SK-N-MC (cell line): ENCODE results near the gene SPSB3.

ENCODE experiments used
- DNase-seq: peaks from one replicate; pipeline ENCODE4 v3.0.0-alpha.2; 2011; ENCODE audit warnings: low read depth, low spot score
- H3K27ac ChIP-seq: fragments of 200-600 bp; sonication (generic); 2 replicates; pipeline ENCODE4 v1.5.1; 2016; ENCODE audit warnings: mixed run types
- H3K36me3 ChIP-seq: fragments of 200-600 bp; sonication (generic); 2 replicates; pipeline ENCODE4 v1.6.1; 2017; ENCODE audit warnings: antibody characterized with exemption, low read length, mixed read lengths; ENCODE audit not compliant: insufficient read depth
- H3K4me3 ChIP-seq: fragments of 200-600 bp; sonication (generic); 2 replicates; pipeline ENCODE4 v1.5.1; 2016
- H3K9ac ChIP-seq: fragments of 200-600 bp; sonication (generic); 2 replicates; pipeline ENCODE4 v1.8.0; 2017; ENCODE audit warnings: mixed run types, mixed read lengths; ENCODE audit not compliant: insufficient read length
- H3K9me3 ChIP-seq: fragments of 200-600 bp; sonication (generic); 2 replicates; pipeline ENCODE4 v1.6.1; 2017; ENCODE audit warnings: low read depth, mild to moderate bottlenecking, antibody characterized with exemption, low read length, moderate library complexity, mixed read lengths
- EZH2 ChIP-seq: fragments of 200-600 bp; sonication (generic); IDR thresholded peaks from one replicate; pipeline ENCODE4 v1.6.1; 2017; ENCODE audit warnings: antibody characterized with exemption
- FOXP2 ChIP-seq: optimal IDR thresholded peaks from 2 replicates; pipeline ENCODE3; 2011; ENCODE audit warnings: mild to moderate bottlenecking, moderate library complexity; ENCODE audit not compliant: insufficient read depth; ENCODE audit errors: extremely low read length, control extremely low read depth
- POLR2AphosphoS5 ChIP-seq: IDR thresholded peaks from 2 replicates; pipeline ENCODE4 v1.6.1; 2012; ENCODE audit warnings: mild to moderate bottlenecking, low read depth, low read length, borderline replicate concordance

SPSB3 gene

GRCh38 chr16:1751946-1752345, 30.4 kb downstream of the SPSB3 start:
- DNase-seq: no peak
- Histone ChIP-seq H3K9me3 (no peaks in the 10 kb centered on the region), H3K9ac (no peak overlapping the region), H3K27ac (no peak overlapping the region), H3K4me3 (no peak overlapping the region), H3K36me3 (no peaks in the 10 kb centered on the region; the same call in 1 of the 2 replicates)
- TF ChIP-seq EZH2 (no peak), POLR2AphosphoS5 (no peak), FOXP2 (no peak)

- Histone ChIP-seq H3K4me3 (no peak overlapping the region), H3K9me3 (no peaks in the 10 kb centered on the region), H3K36me3 (no peaks in the 10 kb centered on the region; the same call in 1 of the 2 replicates), H3K9ac (no peak overlapping the region), H3K27ac (no peak overlapping the region)
- no peak for DNase-seq
- TF ChIP-seq POLR2AphosphoS5: no peak
- no peak for TF ChIP-seq FOXP2
- no peak for TF ChIP-seq EZH2
Observed at GRCh38 chr16:1749152-1750117, 32.9 kb downstream of the SPSB3 start.

GRCh38 chr16:1747934-1748333, 34.4 kb downstream of the SPSB3 start:
- no peak overlapping the region for H3K9ac ChIP-seq
- no peak overlapping the region for H3K4me3 ChIP-seq
- H3K9me3 ChIP-seq: no peaks in the 10 kb centered on the region
- no peak for DNase-seq
- no peaks in the 10 kb centered on the region; the same call in 1 of the 2 replicates for H3K36me3 ChIP-seq
- H3K27ac ChIP-seq: no peak overlapping the region
- no peak for TF ChIP-seq EZH2
- no peak for TF ChIP-seq FOXP2

- no peak overlapping the region for H3K27ac ChIP-seq
- no peak overlapping the region for H3K9ac ChIP-seq
- DNase-seq: no peak
- no peak overlapping the region for H3K4me3 ChIP-seq
- no peaks in the 10 kb centered on the region; the same call in 1 of the 2 replicates for H3K36me3 ChIP-seq
- no peak for TF ChIP-seq POLR2AphosphoS5
- TF ChIP-seq FOXP2: no peak
- no peak for TF ChIP-seq EZH2
- no peaks in the 10 kb centered on the region for H3K9me3 ChIP-seq
Observed at GRCh38 chr16:1746693-1747195, 35.6 kb downstream of the SPSB3 start.

- Histone ChIP-seq H3K36me3 (no peaks in the 10 kb centered on the region; the same call in 1 of the 2 replicates), H3K4me3 (no peak overlapping the region), H3K9me3 (no peaks in the 10 kb centered on the region), H3K27ac (no peak overlapping the region), H3K9ac (no peak overlapping the region)
- TF ChIP-seq EZH2: no peak
- TF ChIP-seq FOXP2: no peak
- TF ChIP-seq POLR2AphosphoS5: no peak
- no peak for DNase-seq
Observed at GRCh38 chr16:1745900-1746692, 36.3 kb downstream of the SPSB3 start.

DNA sequence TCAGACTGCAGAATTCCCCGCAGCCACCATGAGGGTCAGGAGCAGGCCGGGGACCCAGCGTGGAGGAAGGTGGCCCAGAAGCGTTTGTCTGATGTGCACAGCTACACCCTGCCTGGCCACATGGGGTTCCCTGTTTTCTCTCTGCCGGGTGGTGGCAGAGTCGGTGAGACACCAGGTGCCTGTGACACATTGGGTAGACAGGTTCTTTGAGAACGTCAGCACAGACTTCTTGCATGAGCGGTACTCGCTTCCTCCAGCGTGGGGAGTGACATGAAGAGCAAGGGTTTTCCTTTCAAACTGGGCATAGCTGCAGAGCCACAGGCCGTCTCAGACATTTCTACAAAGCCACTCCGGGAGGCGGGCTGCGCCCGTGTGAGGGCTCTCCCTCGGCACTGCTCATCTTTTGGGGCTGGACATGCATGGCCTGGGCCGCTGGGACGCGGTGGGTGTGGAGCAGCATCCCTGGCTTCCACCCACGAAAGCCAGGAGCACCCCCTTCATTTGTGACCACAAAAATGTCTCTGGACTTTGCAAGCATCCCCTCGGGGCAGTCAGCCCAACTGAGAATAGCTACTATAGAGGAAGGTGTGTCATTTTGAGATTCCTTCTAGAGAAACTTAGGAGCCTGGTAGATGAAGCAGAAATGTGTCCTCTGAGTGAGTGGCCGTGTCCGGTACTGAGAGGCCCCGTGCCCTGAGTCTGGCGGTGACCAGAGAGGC, 37.0 kb downstream of the SPSB3 start:
- TF ChIP-seq FOXP2 (no peak), POLR2AphosphoS5 (no peak), EZH2 (no peak)

DNA sequence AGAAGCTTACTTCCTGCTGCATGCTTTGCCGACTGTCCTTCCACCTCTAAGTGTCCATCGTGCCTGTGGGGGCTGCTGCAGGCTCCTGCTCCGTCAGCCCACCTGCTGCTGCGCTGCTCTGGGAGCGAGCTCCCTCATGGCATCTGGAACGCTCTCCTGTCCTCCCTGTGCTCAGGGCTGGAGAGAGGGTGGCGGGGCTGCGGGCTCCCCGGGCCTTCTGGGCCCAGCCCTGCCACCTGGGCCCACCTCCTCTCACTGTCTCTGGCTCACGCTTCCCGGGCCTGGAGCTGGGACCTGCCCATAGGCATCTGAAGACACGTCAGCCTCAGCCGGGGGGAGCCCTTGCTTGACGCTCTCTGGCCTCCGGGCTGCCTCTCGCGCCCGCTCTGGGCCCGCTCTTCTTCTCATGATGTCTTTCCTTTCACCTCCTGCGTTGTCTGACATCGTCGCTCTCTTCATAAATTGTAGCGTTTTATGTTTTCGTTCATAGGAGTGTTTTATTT, 38.0 kb downstream of the SPSB3 start:
- no peak overlapping the region for H3K4me3 ChIP-seq
- no peaks in the 10 kb centered on the region; the same call in 1 of the 2 replicates for H3K36me3 ChIP-seq
- H3K9me3 ChIP-seq: no peaks in the 10 kb centered on the region
- H3K27ac ChIP-seq: no peak overlapping the region
- no peak for DNase-seq
- TF ChIP-seq EZH2 (no peak), POLR2AphosphoS5 (no peak), FOXP2 (no peak)
- H3K9ac ChIP-seq: no peak overlapping the region

More for the DNA sequence above, 37.0 kb downstream of the SPSB3 start:
- DNase-seq: no peak
- no peaks in the 10 kb centered on the region; the same call in 1 of the 2 replicates for H3K36me3 ChIP-seq
- no peak overlapping the region for H3K27ac ChIP-seq
- H3K4me3 ChIP-seq: no peak overlapping the region
- H3K9ac ChIP-seq: no peak overlapping the region
- H3K9me3 ChIP-seq: no peaks in the 10 kb centered on the region
